Urothelium cell line (cell line): Measurements from ENCODE around the gene FOXA2.

Experiments used
- DNase-seq: peaks from one replicate; pipeline ENCODE4 v3.0.0; 2011; ENCODE audit warnings: low spot score, mixed read lengths
- FAIRE-seq: peaks from 2 replicates; lab custom pipeline; 2011; peaks lifted over from hg19 to GRCh38; lab: Jason Lieb, UNC

FOXA2 gene

GRCh38 chr20:22584922-22585785 lies 782 bp upstream of the FOXA2 start:
- FAIRE-seq (no peak), DNase-seq (peak; percentile 40)

- FAIRE-seq (peak; percentile 82), DNase-seq (peak; percentile 77)
Measured at GRCh38 chr20:22583773-22584521, 425 bp downstream of the FOXA2 start.

GRCh38 chr20:22582964-22583772 lies 1.2 kb downstream of the FOXA2 start:
- DNase-seq (no peak), FAIRE-seq (no peak)

GRCh38 chr20:22582386-22582963 lies 1.9 kb downstream of the FOXA2 start:
- FAIRE-seq (no peak), DNase-seq (no peak)

GRCh38 chr20:22581437-22582385 lies 2.7 kb downstream of the FOXA2 start:
- FAIRE-seq (no peak), DNase-seq (no peak)

GRCh38 chr20:22579711-22580697 lies 4.4 kb downstream of the FOXA2 start:
- FAIRE-seq: no peak

GRCh38 chr20:22579119-22579427 lies 5.3 kb downstream of the FOXA2 start:
- DNase-seq (no peak), FAIRE-seq (no peak)

More at GRCh38 chr20:22579711-22580697, 4.4 kb downstream of the FOXA2 start:
- DNase-seq: no peak

GRCh38 chr20:22578221-22579118 lies 5.9 kb downstream of the FOXA2 start:
- DNase-seq (no peak), FAIRE-seq (no peak)

- no peak for DNase-seq
- FAIRE-seq: no peak
Measured at GRCh38 chr20:22577515-22578220, 6.7 kb downstream of the FOXA2 start.

- FAIRE-seq: no peak
Measured at GRCh38 chr20:22576733-22577514, 7.4 kb downstream of the FOXA2 start.

GRCh38 chr20:22576273-22576672 lies 8.1 kb downstream of the FOXA2 start:
- DNase-seq (no peak), FAIRE-seq (no peak)

More at GRCh38 chr20:22576733-22577514, 7.4 kb downstream of the FOXA2 start:
- DNase-seq: no peak

GRCh38 chr20:22575737-22576136 lies 8.6 kb downstream of the FOXA2 start:
- DNase-seq (no peak), FAIRE-seq (no peak)

GRCh38 chr20:22575087-22575721 lies 9.2 kb downstream of the FOXA2 start:
- DNase-seq (peak; percentile 45), FAIRE-seq (no peak)

GRCh38 chr20:22574545-22575086 lies 9.8 kb downstream of the FOXA2 start:
- DNase-seq: no peak
- no peak for FAIRE-seq

GRCh38 chr20:22572491-22572890 lies 11.9 kb downstream of the FOXA2 start:
- DNase-seq: no peak
- no peak for FAIRE-seq
